HepG2 (cell line): ENCODE results near the gene BIRC6. TPM values are rescaled to one million over a fixed set of nuclear protein-coding genes. Genes with fewer than 3 reads are reported as not detected.

Experiments used
- ATAC-seq: fragments of 200-7000 bp; cut with Tn5 transposase; 3 replicates; pipeline ENCODE4 v1.9.1; 2020; ENCODE audit warnings: mild to moderate bottlenecking, moderate library complexity
- BruUV-seq: library from RNA; stranded (reverse); fragments of 400-500 nt; replicated peaks from 2 replicates; lab custom pipeline; 2021; lab: Mats Ljungman, UMichigan
- CTCF ChIA-PET: fragments of 300-600 bp; formaldehyde crosslinking; extraction: SDS; loops from one replicate; lab custom pipeline; 2021; ENCODE audit warnings: low total read pairs, inconsistent platforms, low intra/inter-chr PET ratio; lab: Yijun Ruan, JAX
- POLR2A ChIA-PET: fragments of 350-600 bp; sonication (Branson Sonifier 250); formaldehyde crosslinking; loops from one replicate; lab custom pipeline; 2020; ENCODE audit warnings: antibody characterized with exemption, inconsistent platforms; lab: Yijun Ruan, JAX
- DNase-seq: peaks from one replicate; pipeline ENCODE4 v3.0.0-alpha.2; 2015; ENCODE audit warnings: low spot score
- FAIRE-seq: peaks from 3 replicates; lab custom pipeline; 2011; peaks lifted over from hg19 to GRCh38; lab: Jason Lieb, UNC
- H2AFZ ChIP-seq: one replicate; pipeline ENCODE4 v1.6.1; 2011; ENCODE audit warnings: low read length, inconsistent platforms
- H3K27ac ChIP-seq: fragments of 300-600 bp; 3 replicates; pipeline ENCODE4 v1.8.0; 2011; ENCODE audit warnings: mixed run types, mild to moderate bottlenecking, mixed read lengths, low read length, inconsistent platforms; ENCODE audit not compliant: insufficient read depth; ENCODE audit errors: extremely low read length
- H3K27me3 ChIP-seq, 2 experiments: fragments of 200-600 bp in 1 of 2; 2 replicates in 1 of 2; 3 replicates in 1 of 2; pipeline versions ENCODE4 v1.6.0 to v1.8.0; 2011; ENCODE audit warnings: low read length in 2 of 2, mild to moderate bottlenecking in 2 of 2, moderate library complexity in 2 of 2, inconsistent platforms in 1 of 2; ENCODE audit not compliant: insufficient read depth in 2 of 2, control insufficient read depth in 1 of 2
- H3K36me3 ChIP-seq, 2 experiments: fragments of 200-600 bp in 1 of 2; replicated peaks in 1 of 2; 2 replicates in 1 of 2; 3 replicates in 1 of 2; pipeline versions ENCODE4 v1.5.1 to v1.8.0; 2011; ENCODE audit warnings: low read length in 2 of 2, inconsistent platforms in 1 of 2; ENCODE audit not compliant: insufficient read depth in 2 of 2, control insufficient read depth in 1 of 2
- H3K4me1 ChIP-seq: 2 replicates; pipeline ENCODE4 v1.5.1; 2012; ENCODE audit warnings: low read length, inconsistent platforms; ENCODE audit not compliant: insufficient read depth
- H3K4me2 ChIP-seq: 2 replicates; pipeline ENCODE4 v1.6.0; 2011; ENCODE audit warnings: low read depth, low read length, inconsistent platforms
- H3K4me3 ChIP-seq, 3 experiments: fragments of 200-600 bp in 1 of 3; sonication (generic), shearing (Covaris generic) in 1 of 3; replicated peaks in 1 of 3; 2 replicates each; pipeline ENCODE4 v1.5.1; 2011 to 2016; ENCODE audit warnings: low read length in 3 of 3, inconsistent platforms in 2 of 3, low read depth in 2 of 3, mild to moderate bottlenecking in 2 of 3, control low read depth in 1 of 3, mixed read lengths in 1 of 3; ENCODE audit not compliant: insufficient read depth in 1 of 3
- H3K79me2 ChIP-seq: one replicate; pipeline ENCODE4 v1.6.1; 2011; ENCODE audit warnings: low read length, inconsistent platforms; ENCODE audit not compliant: insufficient read depth
- H3K9ac ChIP-seq: 2 replicates; pipeline ENCODE4 v1.6.0; 2011; ENCODE audit warnings: mild to moderate bottlenecking, low read depth, low read length, inconsistent platforms; ENCODE audit not compliant: insufficient read depth
- H3K9me3 ChIP-seq: 2 replicates; pipeline ENCODE4 v1.5.1; 2012; ENCODE audit warnings: mild to moderate bottlenecking, low read length
- H4K20me1 ChIP-seq: 2 replicates; pipeline ENCODE4 v1.6.0; 2011; ENCODE audit warnings: inconsistent platforms, mild to moderate bottlenecking, low read length, moderate library complexity; ENCODE audit not compliant: insufficient read depth
- NR2C2 ChIP-seq: sonication (generic); formaldehyde crosslinking; IDR thresholded peaks from 2 replicates; pipeline ENCODE4 v1.4.0; 2020; ENCODE audit warnings: missing genetic modification reagents, mild to moderate bottlenecking, moderate library complexity, borderline replicate concordance
- PREB ChIP-seq: sonication (generic); formaldehyde crosslinking; IDR thresholded peaks from 2 replicates; pipeline ENCODE4 v1.4.0; 2020; ENCODE audit warnings: missing genetic modification reagents
- RBM22 ChIP-seq: fragments of 200-400 bp; formaldehyde crosslinking; optimal IDR thresholded peaks from 2 replicates; pipeline ENCODE3; 2017; ENCODE audit warnings: mild to moderate bottlenecking, low read length, moderate library complexity
- WGBS: methylation state at CpG from one replicate; pipeline ENCODE4 v1.1.6; 2017; ENCODE audit warnings: low lambda C conversion rate; 5-methylcytosine and 5-hydroxymethylcytosine counted together
- in situ Hi-C: cut with HindIII; loops from 2 replicates; pipeline ENCODE4 v1.10.0; 2017; ENCODE audit warnings: low pct_unique_long_range_greater_than_20kb; ENCODE audit not compliant: extremely low pct_ligation_motif_present
- intact Hi-C: fragments of 100-400 bp; cut with micrococcal nuclease; formaldehyde crosslinking; loops from one replicate; pipeline ENCODE4 v1.10.0; 2022; ENCODE audit not compliant: unreplicated experiment
- polyA plus RNA-seq, 8 experiments: library from polyadenylated mRNA; depleted of rRNA in 3 of 8; stranded (reverse) in 7 of 8; unstranded in 1 of 8; fragments of >200 nt; fragmentation: Illumina TruSeq in 4 of 8; extraction: Trizol in 4 of 8; gene quantifications; 2 replicates each; pipeline versions ENCODE4 v1.2.1 to v1.2.3, GENCODE V29; 2011 to 2016; ENCODE audit warnings: low read depth in 4 of 8, missing spikeins in 1 of 8, mixed read lengths in 1 of 8; ENCODE audit not compliant: insufficient read depth in 1 of 8
- total RNA-seq, 5 experiments: library from RNA; depleted of rRNA; stranded (reverse); fragments of >200 nt; fragmentation: Illumina TruSeq; extraction: Trizol; gene quantifications; 2 replicates each; pipeline ENCODE4 v1.2.3, GENCODE V29; 2016; ENCODE audit warnings: low read depth in 1 of 5
- TF ChIP-seq, protein P1 (sequence below): sonication (generic); formaldehyde crosslinking; IDR thresholded peaks from 2 replicates; pipeline ENCODE4 v1.5.0; 2020; ENCODE audit warnings: missing genetic modification reagents

The BIRC6 gene
- total and polyA plus RNA-seq, 2 of the 13 experiments (the other 11 are each of a cell fraction or from before 2014, with no cell fraction given): 65.6 to 120 TPM

GRCh38 chr2:32482471-32482870 lies 125.6 kb downstream of the BIRC6 start:
- in situ Hi-C loops: no loop called here
- WGBS: 96% methylated on average over 4 of the region's 4 CpGs
- FAIRE-seq: no peak
- ATAC-seq: no peak
- no peaks in the 10 kb centered on the region for H3K9me3 ChIP-seq
- no peak overlapping the region for H3K27ac ChIP-seq
- H2AFZ ChIP-seq: no peak overlapping the region
- H3K9ac ChIP-seq: no peak overlapping the region
- no peak overlapping the region for H3K4me2 ChIP-seq
- CTCF ChIA-PET: no interaction called here
- no peaks in the 10 kb centered on the region for H3K79me2 ChIP-seq
- H4K20me1 ChIP-seq: no peaks in the 10 kb centered on the region
- H3K4me3 ChIP-seq: no peak overlapping the region
- H3K36me3 ChIP-seq: peaks cover 28 to 76% of the 10 kb centered on the region in 2 experiments
- BruUV-seq: no TSS peak
- no peaks in the 10 kb centered on the region for H3K4me1 ChIP-seq
- POLR2A ChIA-PET: no interaction called here
- no peak for DNase-seq
- H3K27me3 ChIP-seq: no peaks in the 10 kb centered on the region
- TF ChIP-seq, protein P1, sequence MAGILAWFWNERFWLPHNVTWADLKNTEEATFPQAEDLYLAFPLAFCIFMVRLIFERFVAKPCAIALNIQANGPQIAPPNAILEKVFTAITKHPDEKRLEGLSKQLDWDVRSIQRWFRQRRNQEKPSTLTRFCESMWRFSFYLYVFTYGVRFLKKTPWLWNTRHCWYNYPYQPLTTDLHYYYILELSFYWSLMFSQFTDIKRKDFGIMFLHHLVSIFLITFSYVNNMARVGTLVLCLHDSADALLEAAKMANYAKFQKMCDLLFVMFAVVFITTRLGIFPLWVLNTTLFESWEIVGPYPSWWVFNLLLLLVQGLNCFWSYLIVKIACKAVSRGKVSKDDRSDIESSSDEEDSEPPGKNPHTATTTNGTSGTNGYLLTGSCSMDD (CRISPR knock-in tag): no peak
- TF ChIP-seq RBM22: peak; percentile 39
- intact Hi-C loops: no loop called here

DNA sequence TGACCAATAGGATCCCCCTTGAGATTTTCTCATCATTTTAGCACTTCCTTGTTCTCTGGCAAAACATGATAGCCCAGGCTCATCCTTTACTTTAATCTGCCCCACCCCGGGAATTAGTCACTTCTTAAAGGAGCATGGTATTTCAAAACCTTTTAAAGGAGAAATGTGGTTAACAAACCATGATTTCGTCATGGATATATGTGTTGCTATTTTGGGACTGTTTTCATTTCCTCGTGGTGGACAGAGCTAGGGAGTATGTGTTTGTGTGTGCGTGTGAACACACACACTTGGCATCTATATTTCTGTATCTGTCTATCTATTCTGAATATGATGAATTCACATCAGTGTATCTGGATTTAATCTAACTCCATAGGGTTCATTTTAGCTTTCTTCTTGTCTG lies 128.1 kb downstream of the BIRC6 start:
- H2AFZ ChIP-seq: no peak overlapping the region
- H3K4me2 ChIP-seq: no peak overlapping the region
- no peaks in the 10 kb centered on the region for H3K27me3 ChIP-seq
- no peaks in the 10 kb centered on the region for H3K4me1 ChIP-seq
- H3K27ac ChIP-seq: no peak overlapping the region
- 89% methylated on average over 4 of the region's 4 CpGs for WGBS
- FAIRE-seq (no peak), ATAC-seq (no peak), DNase-seq (no peak)
- no peaks in the 10 kb centered on the region for H3K79me2 ChIP-seq
- peaks cover 26 to 70% of the 10 kb centered on the region in 2 experiments for H3K36me3 ChIP-seq
- POLR2A ChIA-PET: no interaction called here
- in situ Hi-C loops: no loop called here
- BruUV-seq: no TSS peak
- CTCF ChIA-PET: no interaction called here
- intact Hi-C loops: no loop called here
- no peaks in the 10 kb centered on the region for H3K9me3 ChIP-seq
- no peak overlapping the region for H3K4me3 ChIP-seq
- no peaks in the 10 kb centered on the region for H4K20me1 ChIP-seq
- no peak for TF ChIP-seq NR2C2 (CRISPR knock-in tag)
- TF ChIP-seq PREB (CRISPR knock-in tag): no peak
- H3K9ac ChIP-seq: no peak overlapping the region
